Right lobe of liver (tissue), 4 donors: ENCODE results near the gene PITPNM3.

ENCODE experiments used
- CTCF ChIP-seq, 4 donors: fragments of 200-600 bp in 3 of 4; fragments of 450-650 bp in 1 of 4; IDR thresholded peaks; one replicate each; pipeline versions ENCODE4 v1.5.1 to v1.8.0; 2016 to 2022; ENCODE audit warnings: antibody characterized with exemption in 4 of 4, mild to moderate bottlenecking in 2 of 4
- POLR2A ChIP-seq: fragments of 450-650 bp; IDR thresholded peaks from one replicate; pipeline ENCODE4 v1.6.1; 2017; ENCODE audit warnings: antibody characterized with exemption, mild to moderate bottlenecking
- donor health status: DM: no; HTN: no; CAD: no.
- donor health status: DM: no; HTN: no; CAD: no.
- donor health status: DM: no; HTN: yes; CAD: no.

GRCh38 chr17:6509031-6509771, 47.2 kb downstream of the PITPNM3 start:
- TF ChIP-seq CTCF (IDR thresholded peaks at IDR 0.05) (no peak), POLR2A (no peak)
